DOHH2 (cell line): ENCODE results near the gene OR2A25.

Experiments used
- CTCF ChIP-seq: fragments of 200-600 bp; sonication (generic); IDR thresholded peaks from one replicate; pipeline ENCODE4 v1.5.1; 2014; ENCODE audit warnings: antibody characterized with exemption, mild to moderate bottlenecking, low read depth, low read length; ENCODE audit not compliant: poor library complexity, severe bottlenecking
- EZH2phosphoT487 ChIP-seq: fragments of 200-600 bp; sonication (generic); IDR thresholded peaks from 2 replicates; pipeline ENCODE4 v1.6.1; 2017; ENCODE audit warnings: borderline replicate concordance, mild to moderate bottlenecking, antibody characterized with exemption, low read length, moderate library complexity, mixed read lengths

GRCh38 chr7:144122876-144123275 is 53.3 kb downstream of the OR2A25 start, which contains the start of gene OR2A14:
- TF ChIP-seq CTCF (no peak), EZH2phosphoT487 (no peak)
